NCI-H510A (cell line): ENCODE measurements around the gene ARAF.
"Not testable (repeated sequence)": the region's sequence is repeated elsewhere in the genome, so short reads cannot be mapped to it uniquely, and the experiment has no call there.

Source experiments
- DNase-seq: peaks from one replicate; lab custom pipeline; 2025; lab: John Stamatoyannopoulos, UW

ARAF gene

GRCh38 chrX:47586043-47586787 is 25.2 kb downstream of the ARAF start:
- no peak for DNase-seq

GRCh38 chrX:47587091-47587891 is 26.3 kb downstream of the ARAF start:
- DNase-seq, result no peak

- no peak for DNase-seq
Measured at GRCh38 chrX:47587906-47588735, 27.1 kb downstream of the ARAF start.

GRCh38 chrX:47590984-47591383 is 30.0 kb downstream of the ARAF start:
- DNase-seq, result no peak

- no peak for DNase-seq
Measured at GRCh38 chrX:47593522-47593921, 32.5 kb downstream of the ARAF start.

GRCh38 chrX:47595716-47596251 is 34.8 kb downstream of the ARAF start:
- DNase-seq, result no peak

- no peak for DNase-seq
Measured at GRCh38 chrX:47596256-47596655, 35.3 kb downstream of the ARAF start.

- no peak for DNase-seq
Measured at GRCh38 chrX:47597222-47597621, 36.2 kb downstream of the ARAF start.

GRCh38 chrX:47603125-47603524 is 42.1 kb downstream of the ARAF start:
- DNase-seq, result not testable (repeated sequence)

- no peak for DNase-seq
Measured at GRCh38 chrX:47605024-47605423, 44.0 kb downstream of the ARAF start.

GRCh38 chrX:47607091-47607490 is 46.1 kb downstream of the ARAF start:
- no peak for DNase-seq

GRCh38 chrX:47608130-47608810 is 47.3 kb downstream of the ARAF start:
- DNase-seq, result no peak

GRCh38 chrX:47610511-47610910 is 49.5 kb downstream of the ARAF start:
- DNase-seq, result no peak

- no peak for DNase-seq
Measured at GRCh38 chrX:47611489-47611888, 50.5 kb downstream of the ARAF start.

GRCh38 chrX:47611926-47612325 is 50.9 kb downstream of the ARAF start:
- no peak for DNase-seq

GRCh38 chrX:47612418-47612817 is 51.4 kb downstream of the ARAF start:
- DNase-seq, result no peak

- no peak for DNase-seq
Measured at GRCh38 chrX:47613082-47613481, 52.1 kb downstream of the ARAF start.

- no peak for DNase-seq
Measured at GRCh38 chrX:47614618-47615017, 53.6 kb downstream of the ARAF start.

- no peak for DNase-seq
Measured at GRCh38 chrX:47618923-47619485, 58.0 kb downstream of the ARAF start.

GRCh38 chrX:47619486-47620302 is 58.7 kb downstream of the ARAF start, which contains the start of gene SYN1:
TSS of gene SYN1 (minus strand) at chrX:47619857. CDS start at chrX:47619728, 129 bp downstream.
- DNase-seq, result peak; percentile 68
